ENCODE data around the gene GAGE2A. TPM values are rescaled to one million over a fixed set of nuclear protein-coding genes. Genes with fewer than 3 reads are reported as not detected.

GAGE2A gene
- total RNA-seq, 2 donors from 2014 or later, result not detected

GRCh38 chrX:49610718-49611310 lies 21.5 kb downstream of the GAGE2A start:
- intact Hi-C loops (cut with DNase I), result no loop called here
- DNase-seq (no peak), ATAC-seq (no peak)
- WGBS, 2 donors, result 25 to 27% methylated on average over 7 of the region's 7 CpGs
- no peak overlapping the region for H3K27ac ChIP-seq
- TF ChIP-seq POLR2A (IDR thresholded peaks at IDR 0.05), result no peak
- TF ChIP-seq CTCF (IDR thresholded peaks at IDR 0.05), result no peak
- no peaks in the 10 kb centered on the region for H3K9me3 ChIP-seq
- H3K27me3 ChIP-seq, result no peaks in the 10 kb centered on the region
- H3K36me3 ChIP-seq (replicated peaks in 1 of 2; ENCODE audit: insufficient read depth in 1 of 2, low read depth in 2 of 2), result no peaks in the 10 kb centered on the region
- no peaks in the 10 kb centered on the region for H3K4me1 ChIP-seq
- H3K4me3 ChIP-seq, result no peak overlapping the region

GRCh38 chrX:49618574-49618973 lies 29.3 kb downstream of the GAGE2A start:
- no peak overlapping the region for H3K4me3 ChIP-seq
- DNase-seq (no peak), ATAC-seq (no peak)
- 79% methylated on average over 2 of the region's 2 CpGs for WGBS, 2 donors
- TF ChIP-seq POLR2A (IDR thresholded peaks at IDR 0.05) (no peak), CTCF (IDR thresholded peaks at IDR 0.05) (no peak)
- H3K27ac ChIP-seq, result no peak overlapping the region
- H3K36me3 ChIP-seq (replicated peaks in 1 of 2; ENCODE audit: insufficient read depth in 1 of 2, low read depth in 2 of 2), result no peaks in the 10 kb centered on the region
- H3K4me1 ChIP-seq, result no peaks in the 10 kb centered on the region
- no peaks in the 10 kb centered on the region for H3K27me3 ChIP-seq
- intact Hi-C loops (cut with DNase I), result no loop called here
- no peaks in the 10 kb centered on the region for H3K9me3 ChIP-seq

GRCh38 chrX:49627086-49627777 lies 37.9 kb downstream of the GAGE2A start:
- no peaks in the 10 kb centered on the region for H3K9me3 ChIP-seq
- ATAC-seq (no peak), DNase-seq (peak in 1 of 4 donors; percentile 32)
- intact Hi-C loops (cut with DNase I), result no loop called here
- 70 to 76% methylated on average over 3 to 22 of the region's 33 CpGs for WGBS, 2 donors
- H3K27ac ChIP-seq, result no peak overlapping the region
- H3K4me3 ChIP-seq, result no peak overlapping the region
- H3K4me1 ChIP-seq, result no peaks in the 10 kb centered on the region
- no peaks in the 10 kb centered on the region for H3K36me3 ChIP-seq (replicated peaks in 1 of 2; ENCODE audit: insufficient read depth in 1 of 2, low read depth in 2 of 2)
- no peak for TF ChIP-seq POLR2A (IDR thresholded peaks at IDR 0.05)
- peak in 2 of 7 experiments; percentile 8 to 24 for TF ChIP-seq CTCF (IDR thresholded peaks at IDR 0.05)
- H3K27me3 ChIP-seq, result no peaks in the 10 kb centered on the region

- intact Hi-C loops (cut with DNase I), result no loop called here
- TF ChIP-seq POLR2A (IDR thresholded peaks at IDR 0.05), result no peak
- TF ChIP-seq CTCF (IDR thresholded peaks at IDR 0.05), result no peak
- Histone ChIP-seq H3K27ac (no peak overlapping the region), H3K4me3 (no peak overlapping the region), H3K9me3 (no peaks in the 10 kb centered on the region), H3K27me3 (no peaks in the 10 kb centered on the region), H3K36me3 (replicated peaks in 1 of 2; ENCODE audit: insufficient read depth in 1 of 2, low read depth in 2 of 2) (no peaks in the 10 kb centered on the region), H3K4me1 (no peaks in the 10 kb centered on the region)
- no peak for ATAC-seq
- 75% methylated on average over 7 of the region's 8 CpGs; no CpG with 5 or more reads in 1 of the 2 donors for WGBS, 2 donors
- no peak for DNase-seq
Observed at GRCh38 chrX:49644991-49645637, 55.8 kb downstream of the GAGE2A start.

Other genes starting within 250 kb of the GAGE2A start
- gene GAGE12C, start 57.3 kb upstream of the GAGE2A start, total RNA-seq, result not detected
- not detected for gene GAGE12D, start 47.8 kb upstream of the GAGE2A start, total RNA-seq
- gene GAGE12E, start 38.2 kb upstream of the GAGE2A start, total RNA-seq, result not detected
- not detected for gene GAGE12F, start 28.7 kb upstream of the GAGE2A start, total RNA-seq
- gene GAGE12G, start 19.1 kb upstream of the GAGE2A start, total RNA-seq, result not detected
- gene GAGE12H, start 9.5 kb upstream of the GAGE2A start, total RNA-seq, result not detected
- not detected for gene GAGE1, start 9.5 kb downstream of the GAGE2A start, total RNA-seq
- gene PAGE1, start 106.5 kb downstream of the GAGE2A start, total RNA-seq, result not detected
- not detected for gene PAGE4, start 239.8 kb downstream of the GAGE2A start, total RNA-seq

Data from body of pancreas (tissue), 4 donors.